K562 (cell line): ENCODE results near the gene MTA2. TPM values are rescaled to one million over a fixed set of nuclear protein-coding genes. Genes with fewer than 3 reads are reported as not detected.

Experiments used
- ADNP ChIP-seq: fragments of 200-800 bp; sonication (Bioruptor generic); IDR thresholded peaks from 2 replicates; pipeline ENCODE4 v1.6.1; 2016; ENCODE audit warnings: missing genetic modification characterization, missing compliant biosample characterization
- FOS ChIP-seq: IDR thresholded peaks from 3 replicates; pipeline ENCODE4 v1.6.1; 2011; ENCODE audit not compliant: insufficient read length; ENCODE audit errors: extremely low read depth
- GTF2F1 ChIP-seq: IDR thresholded peaks from 2 replicates; pipeline ENCODE4 v1.6.1; 2011; ENCODE audit warnings: low read depth, low read length, improper control_type of control experiment
- JUNB ChIP-seq: fragments of 450-650 bp; formaldehyde crosslinking; conservative IDR thresholded peaks from 2 replicates; pipeline ENCODE4 v1.4.0; 2020; ENCODE audit warnings: mild to moderate bottlenecking
- MYC ChIP-seq, 2 experiments: fragments of 250-450 bp in 1 of 2; sonication (Bioruptor Pico) in 1 of 2; IDR thresholded peaks; 2 replicates each; pipeline versions ENCODE4 v1.5.1 to v1.6.1; 2012 to 2021; ENCODE audit warnings: low read depth in 2 of 2, borderline replicate concordance in 1 of 2, improper control_type of control experiment in 1 of 2, low read length in 1 of 2, mild to moderate bottlenecking in 1 of 2, moderate library complexity in 1 of 2
- PHF8 ChIP-seq: fragments of 200-600 bp; sonication (generic); IDR thresholded peaks from 2 replicates; pipeline ENCODE4 v1.6.1; 2012; ENCODE audit warnings: mixed run types, mild to moderate bottlenecking, inconsistent platforms, low read length, moderate library complexity, borderline replicate concordance
- RBFOX2 ChIP-seq: fragments of 200-400 bp; formaldehyde crosslinking; IDR thresholded peaks from 2 replicates; pipeline ENCODE4 v1.6.1; 2017; ENCODE audit warnings: low read depth, mild to moderate bottlenecking, low read length, moderate library complexity
- SAP30 ChIP-seq: fragments of 200-600 bp; sonication (generic); IDR thresholded peaks from 2 replicates; pipeline ENCODE4 v1.6.1; 2012; ENCODE audit warnings: borderline replicate concordance, low read depth, mild to moderate bottlenecking, moderate library complexity, low read length, control low read depth, inconsistent platforms; ENCODE audit not compliant: insufficient read depth, poor library complexity, severe bottlenecking
- SETDB1 ChIP-seq: IDR thresholded peaks from one replicate; pipeline ENCODE4 v1.6.1; 2012; ENCODE audit warnings: low read length, control low read depth, inconsistent platforms
- TRIM28 ChIP-seq: fragments of 450-650 bp; IDR thresholded peaks from 2 replicates; pipeline ENCODE4 v1.6.1; 2017
- ZEB2 ChIP-seq: fragments of 450-650 bp; IDR thresholded peaks from 2 replicates; pipeline ENCODE4 v1.6.1; 2016
- polyA plus RNA-seq, 8 experiments: library from polyadenylated mRNA; depleted of rRNA in 4 of 8; stranded (reverse) in 5 of 8; unstranded in 3 of 8; fragments of >200 nt; fragmentation: Nextera tagmentation in 2 of 8; fragmentation: Illumina TruSeq in 1 of 8; extraction: Ambion mirVana in 2 of 8; extraction: Trizol in 1 of 8; gene quantifications; 2 replicates each; pipeline versions ENCODE4 v1.2.1 to v1.2.3, GENCODE V29; 2011 to 2014; ENCODE audit warnings: inconsistent platforms in 1 of 8, missing spikeins in 1 of 8
- total RNA-seq, 7 experiments: library from RNA; depleted of rRNA in 6 of 7; stranded (reverse); fragments of >200 nt in 6 of 7; fragmentation: Illumina TruSeq in 2 of 7; extraction: Trizol in 2 of 7; gene quantifications; 2 replicates each; pipeline versions ENCODE4 v1.2.1 to v1.2.3, GENCODE V29; 2011 to 2021; ENCODE audit warnings: low replicate concordance in 1 of 7
- TF ChIP-seq, protein P1 (sequence below): fragments of 200-800 bp; sonication (Bioruptor generic); IDR thresholded peaks from 2 replicates; pipeline ENCODE4 v1.6.1; 2017; ENCODE audit warnings: missing genetic modification characterization, missing compliant biosample characterization
- TF ChIP-seq, protein P2 (sequence below): fragments of 250-450 bp; sonication (Bioruptor Pico); IDR thresholded peaks from 2 replicates; pipeline ENCODE4 v1.8.0; 2021; ENCODE audit warnings: moderate library complexity, mild to moderate bottlenecking, inconsistent platforms
- TF ChIP-seq, protein P3 (sequence below): fragments of 250-450 bp; sonication (Bioruptor Pico); IDR thresholded peaks from 2 replicates; pipeline ENCODE4 v1.5.1; 2021; ENCODE audit warnings: mild to moderate bottlenecking
- TF ChIP-seq, protein P4 (sequence below): fragments of 450-650 bp; IDR thresholded peaks from 2 replicates; pipeline ENCODE4 v1.6.1; 2016; ENCODE audit warnings: mild to moderate bottlenecking, moderate library complexity

The MTA2 gene
- total and polyA plus RNA-seq, 9 of the 15 experiments (the other 6 are each of a cell fraction or from before 2014, with no cell fraction given) = 6.2 to 220 (median 172) TPM

DNA sequence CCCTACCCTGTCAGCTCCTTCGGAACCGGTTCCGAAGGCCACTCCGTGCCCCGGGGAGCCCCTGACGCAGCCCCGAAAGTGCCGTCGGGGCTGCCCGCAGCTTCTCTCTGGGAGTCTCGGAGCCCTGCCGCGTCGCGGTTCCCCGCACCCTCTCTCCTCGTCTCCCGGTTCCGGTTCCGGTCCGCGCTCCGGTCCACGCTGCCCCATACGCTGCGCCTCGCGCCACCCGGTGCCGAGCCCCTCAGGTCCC lies 618 bp downstream of the MTA2 start (continued):
- no peak for TF ChIP-seq RBFOX2
- no peak for TF ChIP-seq SETDB1
- no peak for TF ChIP-seq TRIM28
- TF ChIP-seq ZEB2 = no peak
- TF ChIP-seq SAP30 = peak; percentile 15
- TF ChIP-seq PHF8 = no peak
- no peak; the same call in 1 of the 2 replicates for TF ChIP-seq MYC (IDR thresholded peaks at IDR 0.05; ENCODE audit: low read depth, low read length)
- no peak for TF ChIP-seq MYC (CRISPR knock-in tag; IDR thresholded peaks at IDR 0.05; ENCODE audit: borderline replicate concordance, low read depth)
- no peak for TF ChIP-seq ADNP (tag)
- TF ChIP-seq, protein P1, sequence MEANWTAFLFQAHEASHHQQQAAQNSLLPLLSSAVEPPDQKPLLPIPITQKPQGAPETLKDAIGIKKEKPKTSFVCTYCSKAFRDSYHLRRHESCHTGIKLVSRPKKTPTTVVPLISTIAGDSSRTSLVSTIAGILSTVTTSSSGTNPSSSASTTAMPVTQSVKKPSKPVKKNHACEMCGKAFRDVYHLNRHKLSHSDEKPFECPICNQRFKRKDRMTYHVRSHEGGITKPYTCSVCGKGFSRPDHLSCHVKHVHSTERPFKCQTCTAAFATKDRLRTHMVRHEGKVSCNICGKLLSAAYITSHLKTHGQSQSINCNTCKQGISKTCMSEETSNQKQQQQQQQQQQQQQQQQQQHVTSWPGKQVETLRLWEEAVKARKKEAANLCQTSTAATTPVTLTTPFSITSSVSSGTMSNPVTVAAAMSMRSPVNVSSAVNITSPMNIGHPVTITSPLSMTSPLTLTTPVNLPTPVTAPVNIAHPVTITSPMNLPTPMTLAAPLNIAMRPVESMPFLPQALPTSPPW (CRISPR knock-in tag) = 0 out of 2 replicates have a peak, but pooled peaks have one; percentile 9
- TF ChIP-seq, protein P2, sequence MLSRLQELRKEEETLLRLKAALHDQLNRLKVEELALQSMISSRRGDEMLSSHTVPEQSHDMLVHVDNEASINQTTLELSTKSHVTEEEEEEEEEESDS = no peak
- TF ChIP-seq, protein P3, sequence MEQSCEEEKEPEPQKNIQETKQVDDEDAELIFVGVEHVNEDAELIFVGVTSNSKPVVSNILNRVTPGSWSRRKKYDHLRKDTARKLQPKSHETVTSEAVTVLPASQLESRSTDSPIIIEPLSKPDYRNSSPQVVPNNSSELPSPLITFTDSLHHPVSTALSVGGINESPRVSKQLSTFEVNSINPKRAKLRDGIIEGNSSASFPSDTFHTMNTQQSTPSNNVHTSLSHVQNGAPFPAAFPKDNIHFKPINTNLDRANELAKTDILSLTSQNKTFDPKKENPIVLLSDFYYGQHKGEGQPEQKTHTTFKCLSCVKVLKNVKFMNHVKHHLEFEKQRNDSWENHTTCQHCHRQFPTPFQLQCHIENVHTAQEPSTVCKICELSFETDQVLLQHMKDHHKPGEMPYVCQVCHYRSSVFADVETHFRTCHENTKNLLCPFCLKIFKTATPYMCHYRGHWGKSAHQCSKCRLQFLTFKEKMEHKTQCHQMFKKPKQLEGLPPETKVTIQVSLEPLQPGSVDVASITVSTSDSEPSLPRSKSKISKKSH (CRISPR knock-in tag) = no peak
- no peak for TF ChIP-seq GTF2F1
- TF ChIP-seq, protein P4, sequence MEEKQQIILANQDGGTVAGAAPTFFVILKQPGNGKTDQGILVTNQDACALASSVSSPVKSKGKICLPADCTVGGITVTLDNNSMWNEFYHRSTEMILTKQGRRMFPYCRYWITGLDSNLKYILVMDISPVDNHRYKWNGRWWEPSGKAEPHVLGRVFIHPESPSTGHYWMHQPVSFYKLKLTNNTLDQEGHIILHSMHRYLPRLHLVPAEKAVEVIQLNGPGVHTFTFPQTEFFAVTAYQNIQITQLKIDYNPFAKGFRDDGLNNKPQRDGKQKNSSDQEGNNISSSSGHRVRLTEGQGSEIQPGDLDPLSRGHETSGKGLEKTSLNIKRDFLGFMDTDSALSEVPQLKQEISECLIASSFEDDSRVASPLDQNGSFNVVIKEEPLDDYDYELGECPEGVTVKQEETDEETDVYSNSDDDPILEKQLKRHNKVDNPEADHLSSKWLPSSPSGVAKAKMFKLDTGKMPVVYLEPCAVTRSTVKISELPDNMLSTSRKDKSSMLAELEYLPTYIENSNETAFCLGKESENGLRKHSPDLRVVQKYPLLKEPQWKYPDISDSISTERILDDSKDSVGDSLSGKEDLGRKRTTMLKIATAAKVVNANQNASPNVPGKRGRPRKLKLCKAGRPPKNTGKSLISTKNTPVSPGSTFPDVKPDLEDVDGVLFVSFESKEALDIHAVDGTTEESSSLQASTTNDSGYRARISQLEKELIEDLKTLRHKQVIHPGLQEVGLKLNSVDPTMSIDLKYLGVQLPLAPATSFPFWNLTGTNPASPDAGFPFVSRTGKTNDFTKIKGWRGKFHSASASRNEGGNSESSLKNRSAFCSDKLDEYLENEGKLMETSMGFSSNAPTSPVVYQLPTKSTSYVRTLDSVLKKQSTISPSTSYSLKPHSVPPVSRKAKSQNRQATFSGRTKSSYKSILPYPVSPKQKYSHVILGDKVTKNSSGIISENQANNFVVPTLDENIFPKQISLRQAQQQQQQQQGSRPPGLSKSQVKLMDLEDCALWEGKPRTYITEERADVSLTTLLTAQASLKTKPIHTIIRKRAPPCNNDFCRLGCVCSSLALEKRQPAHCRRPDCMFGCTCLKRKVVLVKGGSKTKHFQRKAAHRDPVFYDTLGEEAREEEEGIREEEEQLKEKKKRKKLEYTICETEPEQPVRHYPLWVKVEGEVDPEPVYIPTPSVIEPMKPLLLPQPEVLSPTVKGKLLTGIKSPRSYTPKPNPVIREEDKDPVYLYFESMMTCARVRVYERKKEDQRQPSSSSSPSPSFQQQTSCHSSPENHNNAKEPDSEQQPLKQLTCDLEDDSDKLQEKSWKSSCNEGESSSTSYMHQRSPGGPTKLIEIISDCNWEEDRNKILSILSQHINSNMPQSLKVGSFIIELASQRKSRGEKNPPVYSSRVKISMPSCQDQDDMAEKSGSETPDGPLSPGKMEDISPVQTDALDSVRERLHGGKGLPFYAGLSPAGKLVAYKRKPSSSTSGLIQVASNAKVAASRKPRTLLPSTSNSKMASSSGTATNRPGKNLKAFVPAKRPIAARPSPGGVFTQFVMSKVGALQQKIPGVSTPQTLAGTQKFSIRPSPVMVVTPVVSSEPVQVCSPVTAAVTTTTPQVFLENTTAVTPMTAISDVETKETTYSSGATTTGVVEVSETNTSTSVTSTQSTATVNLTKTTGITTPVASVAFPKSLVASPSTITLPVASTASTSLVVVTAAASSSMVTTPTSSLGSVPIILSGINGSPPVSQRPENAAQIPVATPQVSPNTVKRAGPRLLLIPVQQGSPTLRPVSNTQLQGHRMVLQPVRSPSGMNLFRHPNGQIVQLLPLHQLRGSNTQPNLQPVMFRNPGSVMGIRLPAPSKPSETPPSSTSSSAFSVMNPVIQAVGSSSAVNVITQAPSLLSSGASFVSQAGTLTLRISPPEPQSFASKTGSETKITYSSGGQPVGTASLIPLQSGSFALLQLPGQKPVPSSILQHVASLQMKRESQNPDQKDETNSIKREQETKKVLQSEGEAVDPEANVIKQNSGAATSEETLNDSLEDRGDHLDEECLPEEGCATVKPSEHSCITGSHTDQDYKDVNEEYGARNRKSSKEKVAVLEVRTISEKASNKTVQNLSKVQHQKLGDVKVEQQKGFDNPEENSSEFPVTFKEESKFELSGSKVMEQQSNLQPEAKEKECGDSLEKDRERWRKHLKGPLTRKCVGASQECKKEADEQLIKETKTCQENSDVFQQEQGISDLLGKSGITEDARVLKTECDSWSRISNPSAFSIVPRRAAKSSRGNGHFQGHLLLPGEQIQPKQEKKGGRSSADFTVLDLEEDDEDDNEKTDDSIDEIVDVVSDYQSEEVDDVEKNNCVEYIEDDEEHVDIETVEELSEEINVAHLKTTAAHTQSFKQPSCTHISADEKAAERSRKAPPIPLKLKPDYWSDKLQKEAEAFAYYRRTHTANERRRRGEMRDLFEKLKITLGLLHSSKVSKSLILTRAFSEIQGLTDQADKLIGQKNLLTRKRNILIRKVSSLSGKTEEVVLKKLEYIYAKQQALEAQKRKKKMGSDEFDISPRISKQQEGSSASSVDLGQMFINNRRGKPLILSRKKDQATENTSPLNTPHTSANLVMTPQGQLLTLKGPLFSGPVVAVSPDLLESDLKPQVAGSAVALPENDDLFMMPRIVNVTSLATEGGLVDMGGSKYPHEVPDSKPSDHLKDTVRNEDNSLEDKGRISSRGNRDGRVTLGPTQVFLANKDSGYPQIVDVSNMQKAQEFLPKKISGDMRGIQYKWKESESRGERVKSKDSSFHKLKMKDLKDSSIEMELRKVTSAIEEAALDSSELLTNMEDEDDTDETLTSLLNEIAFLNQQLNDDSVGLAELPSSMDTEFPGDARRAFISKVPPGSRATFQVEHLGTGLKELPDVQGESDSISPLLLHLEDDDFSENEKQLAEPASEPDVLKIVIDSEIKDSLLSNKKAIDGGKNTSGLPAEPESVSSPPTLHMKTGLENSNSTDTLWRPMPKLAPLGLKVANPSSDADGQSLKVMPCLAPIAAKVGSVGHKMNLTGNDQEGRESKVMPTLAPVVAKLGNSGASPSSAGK = peak; percentile 69; the same call in 1 of the 2 replicates
- TF ChIP-seq JUNB (CRISPR knock-in tag) = no peak
- no peak for TF ChIP-seq FOS
